Frontal cortex (tissue), 4 donors: Measurements from ENCODE around the gene OTULINL. TPM values are rescaled to one million over a fixed set of nuclear protein-coding genes. Genes with fewer than 3 reads are reported as not detected.

ENCODE experiments used
- DNase-seq, 2 donors: peaks; one replicate each; pipeline ENCODE4 v3.0.0; 2012; ENCODE audit warnings: low spot score in 2 of 2
- FAIRE-seq: peaks from 2 replicates; lab custom pipeline; 2012; peaks lifted over from hg19 to GRCh38; lab: Jason Lieb, UNC
- total RNA-seq: library from RNA; depleted of rRNA; stranded (reverse); fragments of >200 nt; gene quantifications from one replicate; pipeline ENCODE4 v1.2.3, GENCODE V29; 2014
- donor health status: control.
- donor health status: control.
- donor health status: control.

The OTULINL gene
- total RNA-seq, 1 donor from 2014 or later: 18.8 TPM

- FAIRE-seq (no peak), DNase-seq (no peak)
Measured at GRCh38 chr5:14659821-14660607, 78.4 kb downstream of the OTULINL start.

GRCh38 chr5:14660833-14661232 is 79.2 kb downstream of the OTULINL start:
- no peak for DNase-seq
- FAIRE-seq: no peak

Other genes with a start within 250 kb of the OTULINL start
- gene OTULIN, start 82.9 kb downstream of the OTULINL start, total RNA-seq: 11.4 TPM